Stimulated activated CD4-positive, alpha-beta T cell treated with anti-CD3 and anti-CD28 coated beads, Interleukin-15, amount 100 ng/mL, for 1 hour (primary cell): ENCODE measurements around the gene PRSS21.

ENCODE experiments used
- DNase-seq, 2 donors: peaks; one replicate each; pipeline ENCODE4 v3.0.0-alpha.2; 2020; ENCODE audit warnings: low read depth in 1 of 2, low spot score in 1 of 2

The PRSS21 gene

DNA sequence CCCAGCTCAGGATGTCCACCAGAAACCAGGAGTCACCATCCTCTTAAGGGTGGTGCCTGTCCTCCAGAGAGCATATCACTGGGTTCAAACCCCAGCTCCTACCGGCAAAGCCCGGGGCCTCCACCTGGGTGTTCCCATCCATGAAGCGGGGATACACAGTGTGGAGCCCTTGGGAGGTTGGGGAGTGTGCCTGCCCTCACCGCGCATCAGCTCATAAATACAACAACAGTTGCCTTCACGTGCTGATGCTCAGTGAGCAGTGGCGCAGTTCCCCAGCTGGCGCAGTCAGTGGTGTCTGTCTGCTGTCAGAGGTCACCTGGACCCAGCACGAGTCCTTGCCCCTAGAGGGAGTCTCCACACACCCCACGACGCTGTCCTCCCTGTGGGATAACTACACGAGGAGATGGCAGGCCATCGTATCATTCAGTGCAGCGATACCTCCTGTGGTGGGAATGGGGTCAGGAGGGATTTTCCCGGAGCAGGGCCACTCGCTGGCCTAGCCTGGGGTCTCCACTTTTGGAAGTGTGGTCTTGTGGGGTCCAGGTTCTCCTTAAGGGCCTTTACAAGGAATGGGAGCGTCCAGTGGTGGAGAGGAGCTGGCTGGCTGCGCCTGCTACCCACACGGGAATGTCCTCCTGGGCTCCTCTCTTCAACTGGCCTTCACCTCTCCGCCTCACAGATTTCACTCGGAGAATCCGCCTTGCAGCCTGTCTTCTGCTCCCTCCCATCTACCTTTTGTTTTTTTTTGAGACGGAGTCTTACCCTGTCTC, 37.7 kb upstream of the PRSS21 start:
- no peak for DNase-seq

DNA sequence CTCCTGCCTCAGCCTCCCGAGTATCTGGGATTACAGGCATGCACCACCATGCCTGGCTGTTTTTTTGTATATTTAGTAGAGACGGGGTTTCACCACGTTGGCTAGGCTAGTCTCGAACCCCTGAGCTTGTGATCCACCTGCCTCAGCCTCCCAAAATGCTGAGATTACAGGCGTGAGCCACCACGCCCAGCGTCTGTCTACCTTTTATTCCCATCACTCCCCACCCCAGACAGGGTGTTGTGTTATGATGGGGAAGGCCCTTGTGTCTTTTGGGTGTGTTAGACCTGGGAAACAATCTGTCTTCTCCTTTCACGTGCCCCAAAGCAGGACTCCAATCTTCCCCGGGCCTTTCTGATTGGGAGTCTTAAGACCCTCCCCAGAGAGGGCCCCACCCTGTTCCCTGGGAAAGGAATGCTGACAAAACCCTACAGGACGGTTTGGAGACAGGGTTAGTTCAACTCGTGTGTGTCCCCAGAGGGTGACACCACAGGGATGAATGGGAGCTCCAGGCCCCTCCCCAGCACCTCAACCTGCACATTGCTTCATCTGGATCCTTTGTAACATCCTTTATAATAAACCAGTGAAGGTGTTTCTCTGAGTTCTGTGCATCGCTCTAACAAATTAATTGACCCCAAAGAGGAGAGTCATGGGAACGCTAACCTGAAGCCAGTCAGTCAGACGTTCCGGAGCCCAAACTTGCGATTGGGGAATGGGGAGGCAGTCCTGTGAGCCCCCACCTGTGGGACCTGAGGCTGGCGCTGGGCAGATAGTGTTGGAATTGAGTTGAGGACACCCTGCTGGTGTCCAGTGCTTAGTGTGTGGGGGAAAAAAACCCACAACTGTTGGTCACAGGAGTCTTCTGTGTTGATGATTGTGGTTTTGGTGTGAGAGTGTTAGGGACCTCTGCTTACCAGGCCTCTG, 36.8 kb upstream of the PRSS21 start:
- DNase-seq, result no peak

DNA sequence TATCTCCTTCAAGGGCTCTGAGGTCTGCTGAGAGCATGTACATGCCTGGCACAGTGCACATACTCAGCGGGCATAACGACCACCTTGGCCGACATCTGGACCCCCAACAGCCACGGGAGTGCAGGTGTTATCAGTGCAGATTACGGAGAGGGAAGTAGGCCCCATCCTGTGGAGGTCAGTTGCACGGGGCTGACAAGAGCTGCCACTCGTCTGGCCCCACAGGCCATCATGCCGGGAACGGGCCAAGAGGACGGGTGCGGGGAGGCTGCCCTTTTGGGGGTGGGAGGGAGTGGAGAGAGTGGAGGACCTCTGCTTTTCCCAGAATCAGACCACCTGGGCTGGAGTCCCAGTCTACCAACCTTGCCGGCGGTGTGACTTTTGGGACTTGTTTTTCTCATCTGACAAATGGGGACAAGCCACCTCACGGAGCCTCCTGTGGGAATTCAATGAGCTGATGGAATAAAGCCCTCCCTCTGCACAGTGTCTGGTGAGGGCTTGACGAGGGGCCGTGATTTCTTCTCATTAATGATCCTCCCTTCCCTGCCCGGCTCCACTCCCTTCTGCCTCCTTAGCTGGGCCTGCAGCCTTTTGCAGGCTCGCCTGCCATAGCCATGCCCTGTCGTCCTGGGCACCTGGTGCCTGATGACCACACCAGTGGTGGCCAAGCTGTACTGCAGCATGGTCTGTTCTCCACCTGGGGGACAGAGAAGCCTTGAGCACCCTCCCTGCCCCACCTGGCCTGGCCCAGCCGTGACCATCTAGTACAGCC, 34.3 kb upstream of the PRSS21 start:
- DNase-seq, result no peak

DNA sequence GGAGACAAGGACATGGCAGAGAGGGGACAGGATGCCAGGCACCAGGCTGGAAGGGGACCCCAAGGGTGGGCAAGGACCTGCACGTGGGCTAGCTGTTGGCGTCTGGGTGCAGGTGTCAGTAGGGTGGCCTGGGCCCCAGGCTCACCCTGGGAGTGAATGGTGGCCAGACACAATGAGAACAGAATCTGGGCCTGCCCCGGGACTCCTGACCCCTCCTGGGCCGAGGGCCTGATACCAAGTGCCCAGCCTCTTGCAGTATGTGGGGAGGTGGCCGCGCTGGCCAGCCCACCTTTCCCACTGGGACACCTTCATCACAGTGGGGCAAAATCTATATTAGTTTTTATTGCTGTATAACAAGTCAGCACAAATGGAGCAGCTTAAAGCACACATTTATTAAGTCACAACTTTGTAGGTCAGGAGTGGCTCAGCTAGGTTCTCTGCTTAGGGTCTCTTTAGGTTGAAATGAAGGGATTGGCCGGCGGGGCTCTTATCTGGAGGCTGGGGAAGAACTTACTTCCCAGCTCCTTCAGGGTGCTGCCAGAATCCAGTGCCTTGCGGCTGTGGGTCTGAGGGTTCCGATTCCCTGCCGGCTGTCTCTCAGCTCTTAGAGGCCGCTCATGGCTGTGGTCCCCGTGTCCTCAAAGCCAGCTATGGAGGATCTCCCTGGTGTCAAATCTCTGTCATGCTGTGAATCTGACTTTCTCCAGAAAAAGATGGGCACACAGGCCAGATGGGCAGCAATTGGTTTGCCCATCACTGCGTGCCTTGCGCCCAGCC, 33.3 kb upstream of the PRSS21 start:
- no peak for DNase-seq

DNA sequence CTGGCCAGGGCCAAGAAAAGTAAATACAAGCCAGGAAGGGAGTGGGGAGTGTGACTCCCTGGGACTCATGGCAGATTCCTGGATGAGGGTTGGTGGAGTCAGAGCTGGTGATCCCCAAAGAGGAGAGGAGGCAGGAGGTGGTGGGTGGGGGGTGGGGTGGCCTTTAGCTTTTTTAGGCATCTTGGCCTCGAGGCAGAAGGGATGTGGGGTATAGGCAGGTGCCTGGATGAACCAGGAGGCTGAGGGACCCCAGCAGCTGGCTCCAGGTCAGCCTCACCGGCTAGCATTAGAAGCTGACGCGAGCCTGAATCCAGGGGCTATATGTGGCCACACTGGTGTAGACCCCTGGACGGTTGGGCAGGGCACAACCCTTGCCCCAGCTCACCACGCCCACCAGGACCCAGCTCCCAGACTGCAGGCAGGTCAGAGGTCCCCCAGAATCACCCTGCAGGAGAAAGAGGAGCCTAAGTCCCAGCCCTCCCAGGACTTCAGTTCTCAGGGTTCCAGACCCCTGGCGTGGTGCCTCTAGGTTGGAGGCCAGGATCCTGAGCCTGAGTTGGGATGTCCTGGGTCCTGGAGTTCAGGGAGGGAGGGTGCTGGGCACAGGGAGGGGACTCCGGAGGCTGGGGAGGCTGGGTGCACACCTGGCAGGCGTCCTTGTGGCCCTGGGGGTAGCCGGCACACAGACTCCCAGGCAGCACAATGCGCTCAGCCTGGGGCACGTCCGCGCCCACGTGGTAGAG, 32.5 kb upstream of the PRSS21 start:
- no peak for DNase-seq

DNA sequence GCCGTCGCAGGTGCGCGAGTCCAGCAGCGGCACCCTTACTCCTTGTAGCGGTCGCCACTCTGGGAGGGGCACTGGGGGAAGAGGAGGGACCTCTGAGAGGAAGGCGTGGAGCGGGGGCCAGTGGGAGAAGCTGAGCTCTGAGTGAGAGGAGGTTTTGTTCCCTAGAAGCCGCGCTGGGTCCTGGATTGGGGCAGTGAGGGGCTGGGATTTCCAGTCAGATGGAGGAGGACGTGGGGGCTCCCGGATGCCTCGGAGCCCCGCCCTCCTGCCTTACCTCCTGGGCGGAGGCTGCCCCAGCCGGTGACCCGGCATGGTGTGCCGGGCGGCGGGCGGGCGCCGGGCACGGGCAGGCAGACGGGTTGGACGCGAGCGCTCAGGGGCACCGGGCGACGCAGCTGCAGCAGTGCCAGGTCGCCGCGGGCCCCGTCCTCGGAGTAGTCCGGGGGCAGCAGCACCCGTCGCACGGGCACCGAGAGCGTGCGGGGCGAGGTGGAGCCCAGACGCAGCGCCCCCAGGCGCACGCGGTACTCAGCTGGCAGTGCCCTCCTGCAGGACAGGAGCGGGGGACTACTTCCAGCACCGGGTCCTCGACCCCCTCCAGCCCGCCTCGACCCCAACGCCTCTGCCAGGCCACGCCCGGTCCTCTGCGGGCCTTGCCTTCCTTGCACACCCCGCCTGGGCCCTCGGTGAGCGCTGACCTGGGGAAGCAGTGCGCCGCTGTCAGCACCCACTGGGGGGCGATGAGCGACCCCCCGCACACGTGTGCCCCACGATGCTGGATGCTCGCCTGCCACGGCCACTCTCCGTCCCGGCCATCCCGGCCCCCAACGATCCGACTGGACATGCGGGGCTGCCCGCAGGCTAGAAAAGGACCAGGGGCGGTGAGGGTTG, 31.7 kb upstream of the PRSS21 start:
- DNase-seq, result peak in 1 of 2 donors; percentile 26

DNA sequence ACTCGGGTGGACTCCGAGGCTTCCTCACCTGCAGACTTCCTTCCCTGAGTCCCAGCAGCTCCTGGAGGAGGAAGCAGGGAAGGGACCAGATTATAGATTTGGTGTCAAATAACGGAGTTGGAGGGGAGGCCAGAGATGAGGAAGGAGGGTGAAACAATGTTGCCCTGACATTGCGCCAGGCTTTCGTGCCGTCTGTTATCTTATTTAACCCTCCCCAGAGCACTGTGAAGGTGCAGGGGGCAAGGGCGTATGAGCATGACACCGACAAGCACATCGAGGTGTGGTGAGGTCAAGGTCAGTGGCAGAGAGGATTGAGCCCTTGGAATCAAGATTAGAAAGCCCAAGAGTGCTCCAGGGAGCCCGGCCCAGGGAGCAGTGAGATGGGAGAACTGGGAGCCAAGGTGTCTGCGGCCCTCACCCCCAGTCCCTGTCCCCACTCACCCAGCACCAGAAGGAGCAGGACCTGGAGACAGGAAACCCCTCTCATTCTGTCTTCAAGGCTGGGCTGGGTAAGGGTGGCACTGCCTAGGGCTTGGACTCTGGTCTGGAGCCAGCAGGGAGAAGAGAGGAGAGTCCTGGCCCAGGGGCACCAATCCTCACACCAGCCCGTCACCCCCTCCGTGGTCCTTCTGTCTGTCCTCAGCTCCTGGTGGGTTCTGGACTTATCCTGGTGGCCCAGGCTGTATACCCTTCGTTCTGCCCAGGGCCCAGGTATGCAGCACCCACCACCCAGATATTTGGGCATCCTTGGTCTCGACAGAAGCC, 30.8 kb upstream of the PRSS21 start:
- no peak for DNase-seq

DNA sequence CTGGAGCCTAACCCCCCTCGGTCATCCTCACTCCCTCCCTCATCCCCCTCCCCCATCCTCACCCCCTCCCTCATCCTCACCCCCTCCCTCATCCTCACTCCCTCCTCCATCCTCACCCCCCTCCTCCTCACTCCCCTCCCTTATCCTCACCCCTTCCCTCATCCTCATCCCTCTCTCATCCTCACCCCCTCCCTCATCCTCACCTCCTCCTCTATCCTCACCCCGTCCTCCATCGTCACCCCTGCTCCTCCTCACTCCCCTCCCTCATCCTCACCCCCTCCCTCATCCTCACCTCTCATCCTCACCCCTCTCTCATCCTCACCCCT, 30.2 kb upstream of the PRSS21 start:
- DNase-seq, result no peak

DNA sequence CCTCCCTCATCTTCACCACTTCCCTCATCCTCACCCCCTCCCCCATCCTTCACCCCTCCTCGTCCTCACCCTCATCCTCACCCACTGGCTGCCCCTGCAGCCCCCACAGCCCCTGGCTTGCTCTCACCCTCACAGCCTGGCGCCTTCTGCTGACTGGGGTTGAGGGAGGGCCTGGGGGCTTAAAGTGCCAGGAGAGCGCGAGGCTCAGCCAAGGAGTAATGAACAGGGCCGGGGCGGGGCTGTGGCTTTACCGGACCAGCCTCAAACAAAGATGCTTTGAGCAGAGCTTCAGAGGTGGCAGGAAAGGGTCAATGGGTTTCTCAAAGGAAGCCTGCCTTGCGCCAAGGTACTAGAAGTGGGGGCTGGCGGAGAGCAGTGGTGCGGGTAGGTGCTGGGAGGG, 29.6 kb upstream of the PRSS21 start, which contains the start of gene PRSS33:
PRSS33 (minus strand) TSS at position 155 of the 400 bp plus-strand sequence. CDS start 1,013 bp downstream, outside the sequence.
- no peak for DNase-seq

DNA sequence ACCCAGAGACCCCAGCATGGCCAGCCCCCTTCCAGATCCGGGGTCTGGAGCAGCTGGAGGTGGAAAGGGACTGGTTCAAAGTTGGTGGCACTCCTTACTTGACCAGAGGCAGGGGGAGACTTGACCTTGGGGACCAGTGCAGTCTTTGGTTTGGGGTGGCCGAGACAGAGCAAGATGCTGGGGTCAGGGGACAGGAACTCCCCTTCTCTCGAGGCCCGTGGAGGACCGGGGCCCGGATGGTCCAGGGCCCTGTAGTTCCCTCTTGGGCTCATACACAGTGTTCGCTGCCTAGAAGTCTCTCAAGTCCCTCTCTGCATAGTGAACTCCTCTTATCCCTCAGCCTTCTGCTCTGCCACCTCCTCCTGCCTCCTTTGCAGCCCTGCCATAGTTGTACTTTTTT, 29.1 kb upstream of the PRSS21 start:
- no peak for DNase-seq

DNA sequence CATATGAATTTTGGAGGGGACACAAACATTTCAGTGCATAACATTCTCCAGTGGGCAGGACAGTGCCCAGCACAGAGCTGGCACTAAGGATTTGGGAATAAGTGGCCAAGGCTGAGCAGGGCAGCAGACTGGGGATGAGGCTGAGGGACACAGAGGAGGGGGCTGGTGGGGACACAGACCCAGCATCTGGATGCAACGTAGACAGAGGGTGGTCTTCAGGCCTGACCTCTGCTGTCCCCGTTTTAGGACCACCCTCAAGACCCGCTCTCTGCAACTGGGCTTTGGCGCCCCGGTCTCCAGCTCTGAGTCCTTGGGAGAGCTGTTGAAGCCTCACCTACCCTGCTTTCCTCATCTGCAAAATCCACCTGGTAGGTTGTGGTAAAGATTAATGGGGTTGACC, 26.4 kb upstream of the PRSS21 start:
- DNase-seq, result no peak

DNA sequence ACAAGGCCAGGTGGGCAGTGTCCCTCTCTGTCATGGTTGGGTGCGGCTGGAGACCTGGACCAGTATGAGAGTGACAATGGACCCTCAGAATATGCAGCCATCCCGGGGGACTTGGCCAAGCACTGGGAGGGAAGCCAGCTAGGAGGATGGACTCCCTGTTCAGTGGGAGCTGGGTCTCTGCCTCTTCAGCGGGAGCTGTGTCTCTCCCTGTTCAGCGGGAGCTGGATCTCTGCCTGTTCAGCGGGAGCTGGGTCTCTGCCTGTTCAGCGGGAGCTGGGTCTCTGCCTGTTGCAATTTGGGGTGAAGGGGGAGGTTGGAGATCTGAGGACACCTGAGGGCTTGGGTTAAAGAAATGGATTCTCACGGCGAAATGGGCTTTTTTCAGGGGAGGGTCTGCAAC, 25.9 kb upstream of the PRSS21 start:
- DNase-seq, result no peak

DNA sequence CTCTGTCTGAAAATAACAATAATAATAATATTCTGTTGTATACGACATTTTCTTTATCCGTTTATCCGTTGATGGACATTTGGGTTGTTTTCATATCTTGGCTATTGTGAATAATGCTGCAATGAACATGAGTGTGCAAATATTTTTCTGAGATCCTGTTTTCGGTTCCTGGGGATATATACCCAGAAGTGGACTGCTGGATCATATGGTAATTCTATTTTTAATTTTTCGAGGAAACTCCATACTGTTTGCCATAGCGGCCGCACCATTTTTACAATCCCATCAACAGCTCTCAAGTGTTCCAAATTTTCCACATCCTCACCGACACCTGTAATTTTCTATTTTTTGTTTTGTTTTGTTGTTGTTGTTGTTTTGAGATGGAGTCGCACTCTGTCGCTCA, 24.1 kb upstream of the PRSS21 start:
- DNase-seq, result no peak

DNA sequence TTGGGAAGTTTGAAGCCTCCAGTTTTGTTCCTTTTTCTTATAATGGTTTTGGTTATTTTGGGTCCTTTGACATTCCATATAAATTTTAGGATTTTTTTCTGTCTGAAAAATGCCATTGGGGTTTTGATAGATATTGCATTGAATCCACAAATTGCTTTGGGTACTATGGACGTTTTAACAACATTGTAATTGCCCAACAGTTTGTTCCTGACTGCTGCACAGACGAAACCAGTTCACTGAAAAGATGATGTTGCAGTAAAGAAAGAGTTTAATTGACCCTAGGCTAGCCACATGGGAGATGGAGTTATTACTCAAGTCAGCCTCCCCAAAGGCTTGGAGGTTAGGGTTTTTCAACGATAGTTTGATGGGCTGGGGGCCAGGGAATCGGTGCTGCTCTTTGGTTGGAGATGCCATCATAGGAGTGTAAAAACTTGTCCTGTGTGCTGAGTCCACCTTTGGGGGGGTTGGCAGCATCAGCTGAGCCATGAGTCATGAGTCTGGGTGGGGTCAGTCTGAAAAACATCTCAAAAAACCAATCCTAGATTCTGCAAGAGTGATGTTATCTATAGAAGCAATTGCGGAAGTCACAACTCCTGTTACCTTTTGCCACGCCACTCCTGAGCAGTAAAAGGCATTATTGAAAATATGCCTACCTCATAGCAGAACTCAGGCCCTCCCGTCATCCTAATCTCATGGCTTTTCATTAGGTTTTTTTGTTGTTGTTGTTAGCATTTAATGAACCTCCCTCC, 21.5 kb upstream of the PRSS21 start:
- DNase-seq, result no peak

DNA sequence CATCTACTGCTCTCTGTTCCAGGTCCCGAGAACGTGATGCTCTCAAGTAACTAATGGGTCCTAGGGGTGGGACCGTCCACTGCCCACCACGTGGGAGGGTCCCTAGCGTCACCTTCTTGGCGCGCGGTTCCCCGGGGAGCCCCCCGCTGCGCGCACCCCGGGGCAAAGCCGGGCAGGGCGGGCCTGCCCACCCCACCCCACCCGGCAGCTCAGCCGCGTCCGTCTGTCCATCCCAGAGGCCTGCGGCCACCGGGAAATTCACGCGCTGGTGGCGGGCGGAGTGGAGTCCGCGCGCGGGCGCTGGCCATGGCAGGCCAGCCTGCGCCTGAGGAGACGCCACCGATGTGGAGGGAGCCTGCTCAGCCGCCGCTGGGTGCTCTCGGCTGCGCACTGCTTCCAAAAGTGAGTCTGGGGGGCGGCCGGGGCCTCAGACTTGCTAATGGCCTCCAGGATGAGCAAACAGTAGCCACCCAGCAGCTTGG, 18.3 kb upstream of the PRSS21 start:
- no peak for DNase-seq

DNA sequence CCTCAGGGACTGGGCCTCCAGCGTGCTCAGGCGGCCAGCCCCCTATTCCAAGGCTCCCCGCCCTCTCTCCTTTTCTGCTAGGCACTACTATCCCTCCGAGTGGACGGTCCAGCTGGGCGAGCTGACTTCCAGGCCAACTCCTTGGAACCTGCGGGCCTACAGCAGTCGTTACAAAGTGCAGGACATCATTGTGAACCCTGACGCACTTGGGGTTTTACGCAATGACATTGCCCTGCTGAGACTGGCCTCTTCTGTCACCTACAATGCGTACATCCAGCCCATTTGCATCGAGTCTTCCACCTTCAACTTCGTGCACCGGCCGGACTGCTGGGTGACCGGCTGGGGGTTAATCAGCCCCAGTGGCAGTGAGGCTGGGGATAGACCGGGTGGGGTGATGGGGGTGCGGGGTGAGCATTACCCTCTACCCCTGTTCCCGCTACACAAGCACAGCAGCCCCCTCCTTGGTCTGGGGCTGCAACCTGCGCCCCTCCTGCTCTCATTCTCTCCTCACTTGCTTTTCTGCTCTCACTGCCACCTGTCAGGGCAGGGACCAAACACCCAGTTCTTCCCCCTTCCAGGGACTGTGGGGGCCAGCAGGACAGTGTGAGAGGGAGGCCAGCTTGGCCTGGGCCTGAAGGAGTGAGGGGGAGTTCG, 17.7 kb upstream of the PRSS21 start:
- no peak for DNase-seq

DNA sequence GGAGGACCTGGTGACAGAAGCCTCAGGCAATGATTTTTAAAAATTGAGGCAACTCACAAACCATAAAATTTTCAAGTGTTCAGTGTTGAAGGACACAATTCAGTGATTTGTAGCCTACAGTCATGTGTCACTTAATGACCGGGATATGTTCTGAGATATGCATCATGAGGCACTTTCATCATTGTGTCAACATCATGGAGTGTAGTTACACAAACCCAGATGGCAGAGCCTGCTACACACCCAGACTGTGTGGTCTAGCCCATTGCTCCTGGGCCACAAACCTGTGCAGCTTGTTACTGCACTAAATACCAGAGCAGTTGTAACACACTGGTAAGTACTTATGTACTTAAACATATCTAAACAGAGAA, 17.2 kb upstream of the PRSS21 start:
- no peak for DNase-seq
